H1 (cell line): Measurements from ENCODE around the gene CTBP2.

ENCODE experiments used
- BACH1 ChIP-seq: IDR thresholded peaks from 2 replicates; pipeline ENCODE4 v1.6.1; 2012; ENCODE audit warnings: low read length, improper control_type of control experiment
- CHD2 ChIP-seq: IDR thresholded peaks from 2 replicates; pipeline ENCODE4 v1.6.1; 2012; ENCODE audit warnings: low read length, improper control_type of control experiment
- CTCF ChIP-seq, 3 experiments: IDR thresholded peaks; 1 replicate in 2 of 3; 2 replicates in 1 of 3; pipeline versions ENCODE4 v1.5.1 to v1.6.1; 2011; ENCODE audit warnings: low read length in 3 of 3, mild to moderate bottlenecking in 3 of 3, inconsistent platforms in 2 of 3, low read depth in 1 of 3, moderate library complexity in 1 of 3; ENCODE audit not compliant: insufficient read depth in 1 of 3; ENCODE audit errors: control extremely low read depth in 1 of 3
- EZH2 ChIP-seq: fragments of 200-600 bp; sonication (generic); IDR thresholded peaks from 2 replicates; pipeline ENCODE4 v1.7.1; 2012; ENCODE audit warnings: low read depth, mild to moderate bottlenecking, moderate library complexity, low read length, inconsistent platforms; ENCODE audit not compliant: severe bottlenecking
- JUN ChIP-seq: IDR thresholded peaks from 2 replicates; pipeline ENCODE4 v1.6.1; 2011; ENCODE audit warnings: low read depth, mild to moderate bottlenecking, improper control_type of control experiment, low read length
- POLR2A ChIP-seq, 2 experiments: IDR thresholded peaks; 1 replicate in 1 of 2; 2 replicates in 1 of 2; pipeline ENCODE4 v1.6.1; 2011; ENCODE audit warnings: low read depth in 2 of 2, low read length in 2 of 2, mild to moderate bottlenecking in 2 of 2; ENCODE audit errors: control extremely low read depth in 1 of 2
- SRF ChIP-seq: IDR thresholded peaks from 2 replicates; pipeline ENCODE4 v1.6.1; 2011; ENCODE audit warnings: mild to moderate bottlenecking, low read depth, low read length, moderate library complexity
- TAF1 ChIP-seq: IDR thresholded peaks from 2 replicates; pipeline ENCODE4 v1.6.1; 2011; ENCODE audit warnings: mild to moderate bottlenecking, low read depth, low read length

- TF ChIP-seq CTCF (IDR thresholded peaks at IDR 0.05; ENCODE audit: control extremely low read depth in 1 of 3, insufficient read depth in 1 of 3, low read depth in 1 of 3, low read length in 3 of 3) = no peak
- no peak for TF ChIP-seq POLR2A (IDR thresholded peaks at IDR 0.05; ENCODE audit: control extremely low read depth in 1 of 2, low read depth in 2 of 2, low read length in 2 of 2)
- TF ChIP-seq CHD2 = no peak
- TF ChIP-seq TAF1 = no peak
- TF ChIP-seq BACH1 = no peak
- TF ChIP-seq JUN = no peak
- no peak for TF ChIP-seq EZH2
- no peak for TF ChIP-seq SRF
These were observed 154.1 kb downstream of the CTBP2 start for GRCh38 chr10:125006188-125006680.
